Right lobe of liver (tissue), 4 donors: ENCODE measurements around the gene LHPP.

Experiments used
- POLR2A ChIP-seq: fragments of 450-650 bp; IDR thresholded peaks from one replicate; pipeline ENCODE4 v1.6.1; 2017; ENCODE audit warnings: antibody characterized with exemption, mild to moderate bottlenecking
- TF ChIP-seq, protein P1 (sequence below), 4 donors: fragments of 200-600 bp in 3 of 4; fragments of 450-650 bp in 1 of 4; IDR thresholded peaks; one replicate each; pipeline versions ENCODE4 v1.5.1 to v1.8.0; 2016 to 2022; ENCODE audit warnings: antibody characterized with exemption in 4 of 4, mild to moderate bottlenecking in 2 of 4
- donor health status: DM: no; HTN: no; CAD: no.
- donor health status: DM: no; HTN: no; CAD: no.
- donor health status: DM: no; HTN: yes; CAD: no.

DNA sequence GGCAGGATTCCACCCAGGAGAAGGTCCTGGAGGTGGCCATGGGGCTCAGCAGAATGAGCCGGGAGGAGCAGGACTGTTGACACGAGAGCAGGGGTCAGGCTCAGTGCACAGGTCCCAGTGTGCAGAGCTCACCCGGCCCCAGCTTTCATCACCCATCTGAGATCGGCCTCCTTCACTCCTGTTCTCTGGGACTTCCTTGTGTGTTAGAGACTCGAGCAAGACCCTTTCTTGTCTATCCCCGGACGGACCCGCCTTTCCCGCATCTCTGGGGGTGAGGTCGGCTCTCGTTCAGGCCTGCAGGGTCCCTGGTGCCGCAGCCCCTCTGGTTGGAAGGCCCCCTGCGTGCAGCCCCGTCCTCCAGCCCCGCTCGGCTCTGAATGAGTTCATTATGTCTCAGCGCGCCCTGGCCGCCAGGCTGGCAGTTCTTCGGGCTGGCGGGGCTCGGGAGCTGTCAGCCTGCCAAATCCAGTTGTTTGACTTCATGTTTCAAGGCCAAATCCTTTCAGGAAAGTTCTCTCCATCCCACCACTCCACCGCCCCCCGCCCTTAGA lies 127.9 kb downstream of the LHPP start:
- TF ChIP-seq, protein P1, sequence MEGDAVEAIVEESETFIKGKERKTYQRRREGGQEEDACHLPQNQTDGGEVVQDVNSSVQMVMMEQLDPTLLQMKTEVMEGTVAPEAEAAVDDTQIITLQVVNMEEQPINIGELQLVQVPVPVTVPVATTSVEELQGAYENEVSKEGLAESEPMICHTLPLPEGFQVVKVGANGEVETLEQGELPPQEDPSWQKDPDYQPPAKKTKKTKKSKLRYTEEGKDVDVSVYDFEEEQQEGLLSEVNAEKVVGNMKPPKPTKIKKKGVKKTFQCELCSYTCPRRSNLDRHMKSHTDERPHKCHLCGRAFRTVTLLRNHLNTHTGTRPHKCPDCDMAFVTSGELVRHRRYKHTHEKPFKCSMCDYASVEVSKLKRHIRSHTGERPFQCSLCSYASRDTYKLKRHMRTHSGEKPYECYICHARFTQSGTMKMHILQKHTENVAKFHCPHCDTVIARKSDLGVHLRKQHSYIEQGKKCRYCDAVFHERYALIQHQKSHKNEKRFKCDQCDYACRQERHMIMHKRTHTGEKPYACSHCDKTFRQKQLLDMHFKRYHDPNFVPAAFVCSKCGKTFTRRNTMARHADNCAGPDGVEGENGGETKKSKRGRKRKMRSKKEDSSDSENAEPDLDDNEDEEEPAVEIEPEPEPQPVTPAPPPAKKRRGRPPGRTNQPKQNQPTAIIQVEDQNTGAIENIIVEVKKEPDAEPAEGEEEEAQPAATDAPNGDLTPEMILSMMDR (IDR thresholded peaks at IDR 0.05), result no peak
- no peak for TF ChIP-seq POLR2A
